Brain microvascular endothelial cell (primary cell): ENCODE measurements around the gene LDLRAD2.

ENCODE experiments used
- DNase-seq: peaks from one replicate; pipeline ENCODE4 v3.0.0-alpha.2; 2020
- H3K27ac ChIP-seq: fragments of 250-450 bp; sonication (Bioruptor Pico); 2 replicates; pipeline ENCODE4 v1.5.1; 2020; ENCODE audit warnings: mild to moderate bottlenecking, moderate library complexity
- H3K27me3 ChIP-seq: fragments of 250-450 bp; sonication (Bioruptor Pico); replicated peaks from 2 replicates; pipeline ENCODE4 v1.5.1; 2020; ENCODE audit warnings: mild to moderate bottlenecking
- H3K36me3 ChIP-seq: fragments of 250-450 bp; sonication (Bioruptor Pico); replicated peaks from 2 replicates; pipeline ENCODE4 v1.5.1; 2020; ENCODE audit warnings: mild to moderate bottlenecking
- H3K4me3 ChIP-seq: 2 replicates; pipeline ENCODE4 v1.5.1; 2011; ENCODE audit warnings: low read depth, mild to moderate bottlenecking, control low read depth, low read length, moderate library complexity
- in situ Hi-C: cut with HindIII; loops from 2 replicates; pipeline ENCODE4 v1.10.0; 2017; ENCODE audit warnings: low sequenced_read_pairs, low pct_ligation_motif_present
- TF ChIP-seq, protein P1 (sequence below): IDR thresholded peaks from 2 replicates; pipeline ENCODE4 v1.5.1; 2011; ENCODE audit warnings: low read depth, mild to moderate bottlenecking, moderate library complexity, low read length, control low read depth, inconsistent platforms; ENCODE audit errors: missing control alignments

Gene LDLRAD2

DNA sequence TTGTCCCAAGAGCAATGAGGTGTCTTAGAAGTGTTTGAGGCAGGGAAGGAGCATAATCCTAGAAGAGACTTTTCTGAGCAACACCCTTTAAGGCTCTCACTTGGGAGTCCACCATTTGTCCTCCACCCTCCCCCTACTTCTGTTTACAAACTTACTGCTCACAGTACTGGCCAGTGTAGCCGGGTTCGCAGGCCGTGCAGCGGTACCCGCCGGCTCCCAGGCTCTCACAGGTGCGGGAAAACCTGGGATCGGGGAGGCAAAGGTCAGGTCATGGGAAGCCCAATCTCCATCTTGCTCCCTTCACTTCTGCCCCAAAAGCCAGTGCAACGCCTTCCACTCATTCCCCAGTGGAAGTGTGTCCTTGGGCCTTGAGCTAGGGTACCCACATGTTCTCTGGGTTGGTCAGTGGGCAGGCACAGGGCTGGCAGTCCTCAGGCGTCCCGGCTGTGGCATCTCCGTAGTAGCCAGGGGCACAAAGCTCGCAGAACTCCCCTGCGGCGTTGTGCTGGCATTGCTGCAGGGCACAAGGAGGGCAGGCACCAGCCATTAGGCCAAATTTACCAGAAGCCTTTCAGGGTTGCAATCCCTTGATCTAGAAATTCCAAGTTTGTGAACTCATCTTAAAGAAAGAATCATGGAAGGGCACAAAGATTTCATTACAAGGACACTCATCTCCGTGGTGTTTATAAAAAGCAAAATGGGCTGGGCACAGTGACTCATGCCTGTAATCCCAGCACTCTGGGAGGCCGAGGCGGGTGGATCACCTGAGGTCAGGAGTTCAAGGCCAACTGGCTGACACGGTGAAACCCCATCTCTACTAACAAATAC, 49.8 kb downstream of the LDLRAD2 start:
- Histone ChIP-seq H3K27me3 (no peaks in the 10 kb centered on the region), H3K36me3 (peaks cover 59% of the 10 kb centered on the region), H3K4me3 (no peak overlapping the region), H3K27ac (no peak overlapping the region)
- peak; percentile 23 for DNase-seq
- in situ Hi-C loops: no loop called here
- TF ChIP-seq, protein P1, sequence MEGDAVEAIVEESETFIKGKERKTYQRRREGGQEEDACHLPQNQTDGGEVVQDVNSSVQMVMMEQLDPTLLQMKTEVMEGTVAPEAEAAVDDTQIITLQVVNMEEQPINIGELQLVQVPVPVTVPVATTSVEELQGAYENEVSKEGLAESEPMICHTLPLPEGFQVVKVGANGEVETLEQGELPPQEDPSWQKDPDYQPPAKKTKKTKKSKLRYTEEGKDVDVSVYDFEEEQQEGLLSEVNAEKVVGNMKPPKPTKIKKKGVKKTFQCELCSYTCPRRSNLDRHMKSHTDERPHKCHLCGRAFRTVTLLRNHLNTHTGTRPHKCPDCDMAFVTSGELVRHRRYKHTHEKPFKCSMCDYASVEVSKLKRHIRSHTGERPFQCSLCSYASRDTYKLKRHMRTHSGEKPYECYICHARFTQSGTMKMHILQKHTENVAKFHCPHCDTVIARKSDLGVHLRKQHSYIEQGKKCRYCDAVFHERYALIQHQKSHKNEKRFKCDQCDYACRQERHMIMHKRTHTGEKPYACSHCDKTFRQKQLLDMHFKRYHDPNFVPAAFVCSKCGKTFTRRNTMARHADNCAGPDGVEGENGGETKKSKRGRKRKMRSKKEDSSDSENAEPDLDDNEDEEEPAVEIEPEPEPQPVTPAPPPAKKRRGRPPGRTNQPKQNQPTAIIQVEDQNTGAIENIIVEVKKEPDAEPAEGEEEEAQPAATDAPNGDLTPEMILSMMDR: no peak

DNA sequence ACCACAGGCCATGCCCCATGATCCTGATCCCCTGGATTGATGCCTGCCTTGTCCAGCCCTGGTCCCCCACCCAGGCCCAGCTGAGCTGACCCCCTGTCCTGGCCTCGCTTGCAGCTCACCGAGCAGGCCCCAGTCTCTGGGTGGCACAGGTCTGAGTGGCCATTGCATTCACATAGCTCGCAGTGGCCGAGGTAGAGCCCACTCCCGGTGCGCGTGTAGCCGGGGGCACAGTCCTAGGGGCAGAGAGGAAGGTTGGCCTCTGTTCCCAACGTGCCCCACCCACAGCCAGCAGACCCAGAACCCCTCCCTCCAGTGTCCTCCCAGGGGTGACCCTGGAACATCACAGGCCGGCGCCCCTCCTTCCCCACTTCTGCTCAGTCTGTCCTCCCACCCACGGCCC, 51.9 kb downstream of the LDLRAD2 start:
- TF ChIP-seq, protein P1: no peak
- Histone ChIP-seq H3K36me3 (peaks cover 51% of the 10 kb centered on the region), H3K27me3 (no peaks in the 10 kb centered on the region), H3K27ac (no peak overlapping the region), H3K4me3 (no peak overlapping the region)
- no peak for DNase-seq
- in situ Hi-C loops: no loop called here

DNA sequence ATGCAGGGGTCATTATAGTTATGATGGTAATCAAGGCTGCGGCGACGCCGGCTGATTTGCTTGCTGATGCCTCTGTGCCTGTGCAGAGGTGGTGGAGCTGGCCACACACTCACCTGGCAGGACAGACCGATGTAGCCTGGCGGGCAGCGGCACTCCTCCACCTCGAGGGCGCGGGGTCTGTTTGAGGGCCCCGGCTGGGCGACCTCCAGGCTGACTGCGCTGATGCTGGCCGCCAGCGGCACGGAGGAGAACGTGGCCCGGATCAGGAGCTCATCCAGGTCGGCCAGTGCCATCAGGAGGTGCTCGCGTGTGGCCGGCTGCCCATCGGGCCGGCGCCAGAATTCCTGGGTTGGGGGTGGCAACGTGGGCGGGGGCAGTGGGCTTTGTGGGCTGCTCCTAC, 52.7 kb downstream of the LDLRAD2 start:
- Histone ChIP-seq H3K27ac (no peak overlapping the region), H3K27me3 (no peaks in the 10 kb centered on the region), H3K4me3 (no peak overlapping the region), H3K36me3 (peaks cover 45% of the 10 kb centered on the region)
- in situ Hi-C loops: no loop called here
- DNase-seq: no peak
- TF ChIP-seq, protein P1: no peak

- H3K4me3 ChIP-seq: no peak overlapping the region
- H3K27me3 ChIP-seq: no peaks in the 10 kb centered on the region
- TF ChIP-seq, protein P1: no peak
- H3K27ac ChIP-seq: no peak overlapping the region
- DNase-seq: no peak
- H3K36me3 ChIP-seq: peaks cover 37% of the 10 kb centered on the region
- in situ Hi-C loops: no loop called here
Measured at GRCh38 chr1:21865609-21865942, 53.5 kb downstream of the LDLRAD2 start.

DNA sequence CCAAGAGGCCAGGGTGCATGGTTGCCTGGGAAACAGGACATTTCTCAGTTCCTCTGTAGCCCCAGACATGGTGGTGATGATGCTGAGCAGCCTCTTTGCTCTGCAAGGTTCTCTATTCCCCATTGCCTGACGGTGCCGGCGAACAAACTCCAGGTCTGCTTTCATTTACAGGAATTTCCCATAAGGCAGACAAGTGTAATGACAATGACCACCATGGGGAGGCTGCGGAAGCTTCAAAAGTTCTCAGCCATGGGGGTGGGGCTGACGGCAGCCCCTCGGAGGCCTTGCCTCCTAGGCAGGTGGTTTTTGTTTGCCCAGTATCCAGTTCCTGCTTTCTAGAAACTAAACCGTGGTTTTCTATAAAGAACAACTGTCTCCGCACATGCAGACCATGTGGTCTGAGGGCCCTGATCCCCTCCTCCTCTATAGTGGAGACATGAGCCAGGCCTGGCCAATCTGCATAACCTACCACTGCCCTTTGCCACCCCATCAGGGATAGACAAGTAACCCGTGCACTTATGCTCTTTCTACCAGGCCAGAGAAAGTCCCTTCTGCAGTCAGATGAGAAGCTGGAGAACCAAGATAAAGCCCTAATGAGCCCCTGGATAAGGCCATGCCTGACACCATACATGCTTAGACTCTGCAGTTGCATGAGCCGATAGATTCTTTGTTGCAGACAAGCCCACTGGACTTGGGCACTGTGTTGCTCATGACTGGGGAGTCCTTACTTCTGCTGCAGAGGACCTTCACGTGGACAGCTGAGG, 54.1 kb downstream of the LDLRAD2 start:
- Histone ChIP-seq H3K4me3 (no peak overlapping the region), H3K36me3 (peaks cover 31% of the 10 kb centered on the region), H3K27me3 (no peaks in the 10 kb centered on the region), H3K27ac (no peak overlapping the region)
- in situ Hi-C loops: no loop called here
- no peak for DNase-seq
- TF ChIP-seq, protein P1: peak; percentile 31
